OCI-LY1 (cell line): ENCODE data around the gene TMEM63B.

Experiments
- H2AFZ ChIP-seq: fragments of 200-600 bp; sonication (generic), shearing (Covaris generic); 2 replicates; pipeline ENCODE4 v1.6.0; 2014; ENCODE audit warnings: antibody characterized with exemption, mild to moderate bottlenecking, low read length
- H3F3A ChIP-seq: fragments of 200-600 bp; sonication (generic), shearing (Covaris generic); 2 replicates; pipeline ENCODE4 v1.6.0; 2014; ENCODE audit warnings: mild to moderate bottlenecking, antibody characterized with exemption, low read length, moderate library complexity; ENCODE audit not compliant: insufficient read depth
- H3K27ac ChIP-seq: fragments of 200-600 bp; sonication (generic); 2 replicates; pipeline ENCODE4 v1.5.1; 2014; ENCODE audit warnings: low read length, mixed run types, mild to moderate bottlenecking, low read depth; ENCODE audit not compliant: poor library complexity, severe bottlenecking
- H3K27me3 ChIP-seq: fragments of 200-600 bp; sonication (generic); 2 replicates; pipeline ENCODE4 v1.6.0; 2014; ENCODE audit warnings: antibody characterized with exemption, mild to moderate bottlenecking, low read length, moderate library complexity; ENCODE audit not compliant: insufficient read depth
- H3K36me3 ChIP-seq: fragments of 200-600 bp; sonication (generic); 2 replicates; pipeline ENCODE4 v1.6.1; 2014; ENCODE audit warnings: mild to moderate bottlenecking, antibody characterized with exemption, low read length, moderate library complexity, mixed read lengths; ENCODE audit not compliant: insufficient read depth
- H3K4me1 ChIP-seq: fragments of 200-600 bp; sonication (generic); 2 replicates; pipeline ENCODE4 v1.5.1; 2014; ENCODE audit warnings: mild to moderate bottlenecking, low read length, moderate library complexity; ENCODE audit not compliant: insufficient read depth, severe bottlenecking
- H3K4me2 ChIP-seq: fragments of 200-600 bp; sonication (generic), shearing (Covaris generic); 2 replicates; pipeline ENCODE4 v1.6.1; 2014; ENCODE audit warnings: low read length
- H3K4me3 ChIP-seq: fragments of 200-600 bp; sonication (generic); 2 replicates; pipeline ENCODE4 v1.5.1; 2014; ENCODE audit warnings: low read length, low read depth, mild to moderate bottlenecking, mixed read lengths; ENCODE audit not compliant: poor library complexity, severe bottlenecking
- H3K79me2 ChIP-seq: fragments of 200-600 bp; shearing (Covaris generic); 2 replicates; pipeline ENCODE4 v1.6.1; 2016; ENCODE audit warnings: mixed run types, low read length, mixed read lengths; ENCODE audit not compliant: insufficient read depth
- H3K9ac ChIP-seq: fragments of 200-600 bp; sonication (generic), shearing (Covaris generic); 2 replicates; pipeline ENCODE4 v1.6.1; 2014; ENCODE audit warnings: mild to moderate bottlenecking, low read length, mixed read lengths
- H3K9me2 ChIP-seq: fragments of 200-600 bp; sonication (generic), shearing (Covaris generic); 2 replicates; pipeline ENCODE4 v1.6.1; 2014; ENCODE audit warnings: low read depth, mild to moderate bottlenecking, low read length, mixed read lengths
- H3K9me3 ChIP-seq: fragments of 200-600 bp; shearing (Covaris generic); 2 replicates; pipeline ENCODE4 v1.6.1; 2014; ENCODE audit warnings: low read length, mixed read lengths
- H4K20me1 ChIP-seq: fragments of 200-600 bp; sonication (generic), shearing (Covaris generic); 2 replicates; pipeline ENCODE4 v1.6.0; 2016; ENCODE audit warnings: mild to moderate bottlenecking, low read length; ENCODE audit not compliant: insufficient read depth
- CTCF ChIP-seq: fragments of 200-600 bp; sonication (generic), shearing (Covaris generic); IDR thresholded peaks from 2 replicates; pipeline ENCODE4 v1.5.1; 2017; ENCODE audit warnings: mild to moderate bottlenecking, antibody characterized with exemption, low read length, moderate library complexity, mixed read lengths
- EZH2 ChIP-seq: fragments of 200-600 bp; sonication (generic), shearing (Covaris generic); IDR thresholded peaks from 2 replicates; pipeline ENCODE4 v1.8.0; 2017; ENCODE audit warnings: borderline replicate concordance, mixed run types, mild to moderate bottlenecking, antibody characterized with exemption, low read length, moderate library complexity, mixed read lengths

Gene TMEM63B

GRCh38 chr6:44113414-44113813, 13.9 kb upstream of the TMEM63B start:
- peak; percentile 22; the same call in 1 of the 2 replicates for TF ChIP-seq CTCF
- TF ChIP-seq EZH2 = no peak
- H3K4me2 ChIP-seq = no peak overlapping the region
- no peak overlapping the region for H3K27ac ChIP-seq
- H3K4me1 ChIP-seq = peaks cover 8% of the 10 kb centered on the region
- H3F3A ChIP-seq = no peaks in the 10 kb centered on the region
- no peaks in the 10 kb centered on the region for H3K27me3 ChIP-seq
- no peak overlapping the region for H3K4me3 ChIP-seq
- H3K36me3 ChIP-seq = peaks cover 71% of the 10 kb centered on the region
- no peak overlapping the region for H3K9ac ChIP-seq
- peaks cover 27% of the 10 kb centered on the region for H3K79me2 ChIP-seq
- no peaks in the 10 kb centered on the region for H4K20me1 ChIP-seq
- no peak overlapping the region for H2AFZ ChIP-seq
- no peaks in the 10 kb centered on the region for H3K9me2 ChIP-seq
- no peaks in the 10 kb centered on the region for H3K9me3 ChIP-seq

GRCh38 chr6:44115866-44116265, 11.5 kb upstream of the TMEM63B start:
- Histone ChIP-seq H3F3A (no peaks in the 10 kb centered on the region), H3K79me2 (peaks cover 52% of the 10 kb centered on the region), H4K20me1 (no peaks in the 10 kb centered on the region), H3K27ac (no peak overlapping the region), H3K27me3 (no peaks in the 10 kb centered on the region), H3K4me3 (no peak overlapping the region), H3K9me3 (no peaks in the 10 kb centered on the region), H3K4me2 (no peak overlapping the region), H2AFZ (no peak overlapping the region), H3K9ac (no peak overlapping the region), H3K4me1 (peaks cover 8% of the 10 kb centered on the region), H3K9me2 (no peaks in the 10 kb centered on the region), H3K36me3 (peaks cover 47% of the 10 kb centered on the region)
- TF ChIP-seq CTCF = no peak
- TF ChIP-seq EZH2 = no peak

GRCh38 chr6:44116641-44117382, 10.5 kb upstream of the TMEM63B start:
- no peak overlapping the region for H3K9ac ChIP-seq
- no peak overlapping the region for H3K4me2 ChIP-seq
- H3F3A ChIP-seq = no peaks in the 10 kb centered on the region
- no peaks in the 10 kb centered on the region for H4K20me1 ChIP-seq
- H3K79me2 ChIP-seq = peaks cover 61% of the 10 kb centered on the region
- H3K9me2 ChIP-seq = no peaks in the 10 kb centered on the region
- H3K4me3 ChIP-seq = no peak overlapping the region
- H2AFZ ChIP-seq = no peak overlapping the region
- peaks cover 38% of the 10 kb centered on the region for H3K36me3 ChIP-seq
- peaks cover 15% of the 10 kb centered on the region for H3K4me1 ChIP-seq
- no peak overlapping the region for H3K27ac ChIP-seq
- TF ChIP-seq CTCF (no peak), EZH2 (no peak)
- no peaks in the 10 kb centered on the region for H3K9me3 ChIP-seq
- no peaks in the 10 kb centered on the region for H3K27me3 ChIP-seq
